Panc1 (cell line): ENCODE data around the gene NPR3.

Experiments used
- CTCF ChIP-seq: fragments of 450-650 bp; IDR thresholded peaks from 2 replicates; pipeline ENCODE4 v1.5.1; 2017; ENCODE audit warnings: mild to moderate bottlenecking
- POLR2AphosphoS5 ChIP-seq: IDR thresholded peaks from 2 replicates; pipeline ENCODE4 v1.6.1; 2012; ENCODE audit warnings: mild to moderate bottlenecking, low read depth, low read length, moderate library complexity
- SIN3A ChIP-seq: IDR thresholded peaks from 2 replicates; pipeline ENCODE4 v1.6.1; 2012; ENCODE audit warnings: low read depth, mild to moderate bottlenecking, low read length, moderate library complexity, borderline replicate concordance; ENCODE audit not compliant: insufficient read depth
- TF ChIP-seq, protein P1 (sequence below), 2 experiments: IDR thresholded peaks; 2 replicates each; pipeline ENCODE4 v1.6.1; 2011 to 2012; ENCODE audit warnings: low read depth in 2 of 2, control low read depth in 1 of 2, low read length in 1 of 2, mild to moderate bottlenecking in 1 of 2, moderate library complexity in 1 of 2; ENCODE audit not compliant: insufficient read depth in 1 of 2

- TF ChIP-seq CTCF (no peak), POLR2AphosphoS5 (no peak), SIN3A (no peak)
- TF ChIP-seq, protein P1, sequence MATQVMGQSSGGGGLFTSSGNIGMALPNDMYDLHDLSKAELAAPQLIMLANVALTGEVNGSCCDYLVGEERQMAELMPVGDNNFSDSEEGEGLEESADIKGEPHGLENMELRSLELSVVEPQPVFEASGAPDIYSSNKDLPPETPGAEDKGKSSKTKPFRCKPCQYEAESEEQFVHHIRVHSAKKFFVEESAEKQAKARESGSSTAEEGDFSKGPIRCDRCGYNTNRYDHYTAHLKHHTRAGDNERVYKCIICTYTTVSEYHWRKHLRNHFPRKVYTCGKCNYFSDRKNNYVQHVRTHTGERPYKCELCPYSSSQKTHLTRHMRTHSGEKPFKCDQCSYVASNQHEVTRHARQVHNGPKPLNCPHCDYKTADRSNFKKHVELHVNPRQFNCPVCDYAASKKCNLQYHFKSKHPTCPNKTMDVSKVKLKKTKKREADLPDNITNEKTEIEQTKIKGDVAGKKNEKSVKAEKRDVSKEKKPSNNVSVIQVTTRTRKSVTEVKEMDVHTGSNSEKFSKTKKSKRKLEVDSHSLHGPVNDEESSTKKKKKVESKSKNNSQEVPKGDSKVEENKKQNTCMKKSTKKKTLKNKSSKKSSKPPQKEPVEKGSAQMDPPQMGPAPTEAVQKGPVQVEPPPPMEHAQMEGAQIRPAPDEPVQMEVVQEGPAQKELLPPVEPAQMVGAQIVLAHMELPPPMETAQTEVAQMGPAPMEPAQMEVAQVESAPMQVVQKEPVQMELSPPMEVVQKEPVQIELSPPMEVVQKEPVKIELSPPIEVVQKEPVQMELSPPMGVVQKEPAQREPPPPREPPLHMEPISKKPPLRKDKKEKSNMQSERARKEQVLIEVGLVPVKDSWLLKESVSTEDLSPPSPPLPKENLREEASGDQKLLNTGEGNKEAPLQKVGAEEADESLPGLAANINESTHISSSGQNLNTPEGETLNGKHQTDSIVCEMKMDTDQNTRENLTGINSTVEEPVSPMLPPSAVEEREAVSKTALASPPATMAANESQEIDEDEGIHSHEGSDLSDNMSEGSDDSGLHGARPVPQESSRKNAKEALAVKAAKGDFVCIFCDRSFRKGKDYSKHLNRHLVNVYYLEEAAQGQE (IDR thresholded peaks at IDR 0.05; ENCODE audit: insufficient read depth in 1 of 2, low read depth in 2 of 2, low read length in 1 of 2) = no peak
Observed at GRCh38 chr5:32735512-32735911, 24.4 kb downstream of the NPR3 start.
